HPDE6-E6E7 (cell line): ENCODE measurements around the gene PDK4.
"Not testable (repeated sequence)": the region's sequence is repeated elsewhere in the genome, so short reads cannot be mapped to it uniquely, and the experiment has no call there.

Experiments used
- DNase-seq: peaks from one replicate; pipeline ENCODE4 v3.0.0; 2011; ENCODE audit warnings: missing footprints; ENCODE audit errors: extremely low spot score

The PDK4 gene

GRCh38 chr7:95569720-95570119 is 26.6 kb downstream of the PDK4 start:
- DNase-seq = no peak

GRCh38 chr7:95560674-95561073 is 35.6 kb downstream of the PDK4 start:
- DNase-seq = no peak

GRCh38 chr7:95558864-95559263 is 37.5 kb downstream of the PDK4 start:
- DNase-seq = no peak

GRCh38 chr7:95556777-95557176 is 39.5 kb downstream of the PDK4 start:
- no peak for DNase-seq

GRCh38 chr7:95553939-95554338 is 42.4 kb downstream of the PDK4 start:
- no peak for DNase-seq

- DNase-seq = not testable (repeated sequence)
These were observed 44.0 kb downstream of the PDK4 start for GRCh38 chr7:95552010-95552926.

GRCh38 chr7:95550546-95550945 is 45.8 kb downstream of the PDK4 start:
- no peak for DNase-seq

GRCh38 chr7:95549818-95550529 is 46.3 kb downstream of the PDK4 start:
- DNase-seq = peak; percentile 89

GRCh38 chr7:95547361-95548348 is 48.7 kb downstream of the PDK4 start:
- no peak for DNase-seq

- DNase-seq = no peak
These were observed 49.7 kb downstream of the PDK4 start for GRCh38 chr7:95546647-95547046.

GRCh38 chr7:95545673-95546072 is 50.6 kb downstream of the PDK4 start:
- no peak for DNase-seq

- DNase-seq = peak; percentile 55
These were observed 51.2 kb downstream of the PDK4 start for GRCh38 chr7:95545007-95545615.

- DNase-seq = no peak
These were observed 52.1 kb downstream of the PDK4 start for GRCh38 chr7:95544171-95544570.

- no peak for DNase-seq
These were observed 53.0 kb downstream of the PDK4 start for GRCh38 chr7:95543312-95543711.

GRCh38 chr7:95540366-95540765 is 56.0 kb downstream of the PDK4 start:
- DNase-seq = no peak

- no peak for DNase-seq
These were observed 56.9 kb downstream of the PDK4 start for GRCh38 chr7:95539426-95539825.

- no peak for DNase-seq
These were observed 58.8 kb downstream of the PDK4 start for GRCh38 chr7:95537468-95537867.

GRCh38 chr7:95536656-95537311 is 59.5 kb downstream of the PDK4 start:
- no peak for DNase-seq

GRCh38 chr7:95535662-95536061 is 60.7 kb downstream of the PDK4 start:
- DNase-seq = no peak

- no peak for DNase-seq
These were observed 61.5 kb downstream of the PDK4 start for GRCh38 chr7:95534796-95535195.
